Ovary (tissue), 3 donors: ENCODE data around the gene DOCK10.

Experiments
- CTCF ChIP-seq, 3 donors: fragments of 450-650 bp in 2 of 3; fragments of 200-600 bp in 1 of 3; IDR thresholded peaks; one replicate each; pipeline versions ENCODE4 v1.5.1 to v1.8.0; 2016 to 2022; ENCODE audit warnings: antibody characterized with exemption in 3 of 3, mild to moderate bottlenecking in 1 of 3
- EP300 ChIP-seq: sonication (generic); formaldehyde crosslinking; IDR thresholded peaks from one replicate; pipeline ENCODE4 v1.6.1; 2017; ENCODE audit warnings: antibody characterized with exemption
- POLR2A ChIP-seq: fragments of 450-650 bp; IDR thresholded peaks from one replicate; pipeline ENCODE4 v1.6.1; 2017; ENCODE audit warnings: antibody characterized with exemption, mild to moderate bottlenecking, moderate library complexity
- donor health status: DM: no; HTN: no; CAD: no.

- TF ChIP-seq CTCF (IDR thresholded peaks at IDR 0.05) (no peak), POLR2A (no peak), EP300 (no peak)
These were observed 248.3 kb downstream of the DOCK10 start for GRCh38 chr2:224793946-224794345.
